HepG2 (cell line): ENCODE data around the gene CENPE. TPM values are rescaled to one million over a fixed set of nuclear protein-coding genes. Genes with fewer than 3 reads are reported as not detected.
A peak's percentile ranks its signal among the peaks of the same experiment; 100 is the strongest.

Source experiments
- ARNTL ChIP-seq: sonication (generic); formaldehyde crosslinking; IDR thresholded peaks from 2 replicates; pipeline ENCODE4 v1.4.0; 2020; ENCODE audit warnings: mild to moderate bottlenecking, missing genetic modification reagents
- CENPT ChIP-seq: sonication (generic); formaldehyde crosslinking; IDR thresholded peaks from 2 replicates; pipeline ENCODE4 v1.8.0; 2022; ENCODE audit warnings: low read depth, mild to moderate bottlenecking, moderate library complexity, missing genetic modification reagents
- EEA1 ChIP-seq: sonication (generic); formaldehyde crosslinking; IDR thresholded peaks from 2 replicates; pipeline ENCODE4 v1.5.1; 2020; ENCODE audit warnings: mild to moderate bottlenecking, missing genetic modification reagents, borderline replicate concordance
- GFI1 ChIP-seq: sonication (generic); formaldehyde crosslinking; IDR thresholded peaks from 2 replicates; pipeline ENCODE4 v1.5.0; 2020; ENCODE audit warnings: missing genetic modification reagents, mild to moderate bottlenecking, borderline replicate concordance
- KDM6A ChIP-seq: IDR thresholded peaks from 2 replicates; pipeline ENCODE4 v1.6.1; 2016; ENCODE audit warnings: low read depth
- MAF1 ChIP-seq: sonication (generic); formaldehyde crosslinking; IDR thresholded peaks from 2 replicates; pipeline ENCODE4 v1.5.0; 2020; ENCODE audit warnings: missing genetic modification reagents, borderline replicate concordance
- MAX ChIP-seq: IDR thresholded peaks from 2 replicates; pipeline ENCODE4 v1.6.1; 2012; ENCODE audit warnings: inconsistent platforms
- MXD3 ChIP-seq: IDR thresholded peaks from 2 replicates; pipeline ENCODE4 v1.6.1; 2016; ENCODE audit warnings: mild to moderate bottlenecking, missing biosample characterization, missing genetic modification reagents
- MXD4 ChIP-seq: IDR thresholded peaks from 2 replicates; pipeline ENCODE4 v1.6.1; 2016; ENCODE audit warnings: mild to moderate bottlenecking, missing biosample characterization, missing genetic modification reagents
- PLSCR1 ChIP-seq: sonication (generic); formaldehyde crosslinking; IDR thresholded peaks from 2 replicates; pipeline ENCODE4 v1.5.0; 2020; ENCODE audit warnings: missing genetic modification reagents, mild to moderate bottlenecking, borderline replicate concordance
- POGZ ChIP-seq: sonication (generic); formaldehyde crosslinking; IDR thresholded peaks from 2 replicates; pipeline ENCODE4 v1.4.0; 2020; ENCODE audit warnings: mild to moderate bottlenecking, missing genetic modification reagents
- RERE ChIP-seq: IDR thresholded peaks from 2 replicates; pipeline ENCODE4 v1.6.1; 2016; ENCODE audit warnings: low read depth, missing genetic modification reagents, missing compliant biosample characterization
- SMAD3 ChIP-seq: sonication (generic); formaldehyde crosslinking; IDR thresholded peaks from 2 replicates; pipeline ENCODE4 v1.4.0; 2020; ENCODE audit warnings: missing genetic modification reagents
- ZBTB26 ChIP-seq: IDR thresholded peaks from 2 replicates; pipeline ENCODE4 v1.6.1; 2016; ENCODE audit warnings: missing compliant biosample characterization, missing genetic modification reagents, borderline replicate concordance
- ZFP91 ChIP-seq: sonication (generic); formaldehyde crosslinking; IDR thresholded peaks from 2 replicates; pipeline ENCODE4 v1.9.0; 2022; ENCODE audit warnings: missing genetic modification reagents, mild to moderate bottlenecking, borderline replicate concordance
- ZNF205 ChIP-seq: IDR thresholded peaks from 2 replicates; pipeline ENCODE4 v1.6.1; 2018; ENCODE audit warnings: missing biosample characterization, missing genetic modification reagents
- ZNF224 ChIP-seq: sonication (generic); formaldehyde crosslinking; IDR thresholded peaks from 2 replicates; pipeline ENCODE4 v1.5.0; 2020; ENCODE audit warnings: mild to moderate bottlenecking, missing genetic modification reagents
- polyA plus RNA-seq, 8 experiments: library from polyadenylated mRNA; depleted of rRNA in 3 of 8; stranded (reverse) in 7 of 8; unstranded in 1 of 8; fragments of >200 nt; fragmentation: Illumina TruSeq in 4 of 8; extraction: Trizol in 4 of 8; gene quantifications; 2 replicates each; pipeline versions ENCODE4 v1.2.1 to v1.2.3, GENCODE V29; 2011 to 2016; ENCODE audit warnings: low read depth in 4 of 8, missing spikeins in 1 of 8, mixed read lengths in 1 of 8; ENCODE audit not compliant: insufficient read depth in 1 of 8
- total RNA-seq, 5 experiments: library from RNA; depleted of rRNA; stranded (reverse); fragments of >200 nt; fragmentation: Illumina TruSeq; extraction: Trizol; gene quantifications; 2 replicates each; pipeline ENCODE4 v1.2.3, GENCODE V29; 2016; ENCODE audit warnings: low read depth in 1 of 5
- TF ChIP-seq, protein P1 (sequence below): IDR thresholded peaks from 2 replicates; pipeline ENCODE4 v1.6.1; 2012; ENCODE audit warnings: low read depth, low read length, improper control_type of control experiment

CENPE gene
- total and polyA plus RNA-seq, 2 of the 13 experiments (the other 11 are each of a cell fraction or from before 2014, with no cell fraction given) = 2.1 to 19.8 TPM

GRCh38 chr4:103075435-103075893 lies 122.7 kb downstream of the CENPE start (continued):
- peak; percentile 59; the same call in 1 of the 2 replicates for TF ChIP-seq RERE (CRISPR knock-in tag)
- no peak for TF ChIP-seq MAF1
- TF ChIP-seq PLSCR1 = no peak
- TF ChIP-seq ZFP91 = peak; percentile 85; the same call in 1 of the 2 replicates
- peak; percentile 92 for TF ChIP-seq KDM6A (CRISPR knock-in tag)
- TF ChIP-seq, protein P1, sequence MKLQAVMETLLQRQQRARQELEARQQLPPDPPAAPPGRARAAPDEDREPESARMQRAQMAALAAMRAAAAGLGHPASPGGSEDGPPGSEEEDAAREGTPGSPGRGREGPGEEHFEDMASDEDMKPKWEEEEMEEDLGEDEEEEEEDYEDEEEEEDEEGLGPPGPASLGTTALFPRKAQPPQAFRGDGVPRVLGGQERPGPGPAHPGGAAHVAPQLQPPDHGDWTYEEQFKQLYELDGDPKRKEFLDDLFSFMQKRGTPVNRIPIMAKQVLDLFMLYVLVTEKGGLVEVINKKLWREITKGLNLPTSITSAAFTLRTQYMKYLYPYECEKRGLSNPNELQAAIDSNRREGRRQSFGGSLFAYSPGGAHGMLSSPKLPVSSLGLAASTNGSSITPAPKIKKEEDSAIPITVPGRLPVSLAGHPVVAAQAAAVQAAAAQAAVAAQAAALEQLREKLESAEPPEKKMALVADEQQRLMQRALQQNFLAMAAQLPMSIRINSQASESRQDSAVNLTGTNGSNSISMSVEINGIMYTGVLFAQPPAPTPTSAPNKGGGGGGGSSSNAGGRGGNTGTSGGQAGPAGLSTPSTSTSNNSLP = 0 out of 2 replicates have a peak, but pooled peaks have one; percentile 10
- TF ChIP-seq MAX = peak; percentile 93
- peak; percentile 50 for TF ChIP-seq MXD4 (CRISPR knock-in tag)
- peak; percentile 78 for TF ChIP-seq POGZ (CRISPR knock-in tag)
- TF ChIP-seq SMAD3 (CRISPR knock-in tag) = peak; percentile 85
- peak; percentile 86 for TF ChIP-seq ARNTL
- peak; percentile 38; the same call in 1 of the 2 replicates for TF ChIP-seq ZNF205 (CRISPR knock-in tag)
- TF ChIP-seq ZBTB26 (CRISPR knock-in tag) = 0 out of 2 replicates have a peak, but pooled peaks have one; percentile 48
- TF ChIP-seq GFI1 = peak; percentile 68; the same call in 1 of the 2 replicates
- no peak; the same call in 1 of the 2 replicates for TF ChIP-seq MXD3 (CRISPR knock-in tag)
- no peak for TF ChIP-seq EEA1
- no peak for TF ChIP-seq CENPT
- TF ChIP-seq ZNF224 (CRISPR knock-in tag) = peak; percentile 43; the same call in 1 of the 2 replicates
